GM21786 (cell line): ENCODE measurements around the gene GON7.
"Not testable (repeated sequence)": the region's sequence is repeated elsewhere in the genome, so short reads cannot be mapped to it uniquely, and the experiment has no call there.

ENCODE experiments used
- ATAC-seq: cut with Tn5 transposase; IDR thresholded peaks from one replicate; pipeline ENCODE4 v1.9.1; 2021; ENCODE audit not compliant: unreplicated experiment

The GON7 gene

DNA sequence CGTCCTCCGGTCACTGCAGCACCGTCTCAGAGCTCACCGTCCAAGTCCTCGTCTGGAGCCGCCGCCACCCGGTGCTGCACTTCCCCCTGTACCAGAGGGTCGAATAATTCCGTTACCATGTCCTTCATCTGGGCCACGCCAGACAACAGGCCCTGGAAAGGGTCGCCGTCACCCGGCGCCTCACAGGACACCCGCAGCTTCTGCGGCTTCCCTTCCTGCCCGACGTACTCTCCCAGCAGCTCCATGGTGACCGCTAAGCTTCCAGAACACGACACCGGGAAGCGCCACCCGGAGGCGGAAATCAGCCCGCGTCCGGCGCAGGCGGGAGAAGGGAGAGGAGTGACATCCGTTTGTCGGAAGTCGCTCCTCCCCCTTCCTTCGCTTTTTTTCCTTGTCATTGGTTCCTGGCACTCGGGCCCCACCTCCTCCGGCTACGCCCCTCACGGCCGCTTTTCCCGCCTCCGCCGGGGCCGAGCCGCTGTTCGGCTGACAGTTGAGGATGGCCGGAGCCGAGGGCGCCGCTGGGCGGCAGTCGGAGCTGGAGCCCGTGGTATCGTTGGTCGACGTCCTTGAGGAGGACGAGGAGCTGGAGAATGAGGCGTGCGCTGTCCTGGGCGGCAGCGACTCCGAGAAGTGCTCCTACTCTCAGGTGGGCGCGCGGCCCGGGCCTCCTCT, at the start of gene GON7, which contains the start of gene UBR7:
Gene GON7, minus strand, starts transcription at position 273 of the 675 bp plus-strand sequence. Its CDS starts 28 bp downstream, at position 245.
Gene UBR7, plus strand, starts transcription at position 464 of the 675 bp plus-strand sequence. Its CDS starts 36 bp downstream, at position 500.
- ATAC-seq, result peak; percentile 77

DNA sequence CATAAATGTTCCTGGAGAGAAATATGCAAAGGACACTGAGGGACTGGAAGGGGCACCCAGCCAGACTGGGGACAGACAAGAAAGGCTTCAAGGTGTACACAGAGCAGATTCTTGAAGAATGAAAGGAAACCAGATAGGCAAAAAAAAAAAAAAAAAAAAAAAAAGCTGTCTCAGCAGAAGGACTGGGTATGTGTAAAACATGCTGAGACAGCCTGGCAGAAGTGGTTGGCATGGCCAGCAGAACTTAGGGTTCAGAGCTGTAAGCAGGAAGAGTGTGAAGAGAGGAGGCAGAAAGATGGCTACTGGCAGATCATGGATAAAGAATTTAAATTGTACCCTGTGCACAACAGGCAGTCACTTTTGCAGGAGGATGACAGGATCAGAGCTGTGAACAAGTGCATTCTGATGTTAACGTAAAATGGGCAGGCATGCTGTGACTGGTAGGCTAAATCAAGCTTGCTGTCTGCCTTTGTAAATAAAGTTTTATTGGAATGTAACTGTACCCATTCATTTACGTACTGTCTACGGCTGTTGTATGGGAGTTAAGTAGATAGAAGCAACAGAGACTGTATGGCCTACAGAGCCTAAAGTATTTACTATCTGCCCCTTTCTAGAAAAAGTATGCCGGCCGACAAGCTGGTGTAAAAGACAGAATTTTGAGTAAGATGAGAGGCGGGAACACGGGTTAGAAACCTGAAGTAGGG, 42.4 kb upstream of the GON7 start:
- ATAC-seq, result no peak

DNA sequence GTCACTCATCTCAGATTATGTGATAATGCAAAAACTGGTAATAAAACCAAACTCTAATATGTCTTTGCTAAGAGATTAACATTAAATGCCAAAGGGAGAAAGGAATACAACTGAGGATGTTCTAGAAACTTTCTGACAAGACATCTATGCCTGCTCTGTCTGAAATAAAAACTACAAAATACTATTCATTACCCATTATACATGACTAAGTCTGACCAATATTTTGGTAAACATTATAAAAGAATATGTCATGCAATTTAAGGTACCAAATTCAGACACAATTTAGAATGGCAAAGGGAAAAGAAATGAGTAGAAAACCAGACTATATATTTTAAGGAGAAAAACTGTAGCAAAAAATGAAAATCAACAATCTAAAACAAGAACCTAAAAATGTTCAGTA, 39.7 kb upstream of the GON7 start:
- ATAC-seq, result no peak

DNA sequence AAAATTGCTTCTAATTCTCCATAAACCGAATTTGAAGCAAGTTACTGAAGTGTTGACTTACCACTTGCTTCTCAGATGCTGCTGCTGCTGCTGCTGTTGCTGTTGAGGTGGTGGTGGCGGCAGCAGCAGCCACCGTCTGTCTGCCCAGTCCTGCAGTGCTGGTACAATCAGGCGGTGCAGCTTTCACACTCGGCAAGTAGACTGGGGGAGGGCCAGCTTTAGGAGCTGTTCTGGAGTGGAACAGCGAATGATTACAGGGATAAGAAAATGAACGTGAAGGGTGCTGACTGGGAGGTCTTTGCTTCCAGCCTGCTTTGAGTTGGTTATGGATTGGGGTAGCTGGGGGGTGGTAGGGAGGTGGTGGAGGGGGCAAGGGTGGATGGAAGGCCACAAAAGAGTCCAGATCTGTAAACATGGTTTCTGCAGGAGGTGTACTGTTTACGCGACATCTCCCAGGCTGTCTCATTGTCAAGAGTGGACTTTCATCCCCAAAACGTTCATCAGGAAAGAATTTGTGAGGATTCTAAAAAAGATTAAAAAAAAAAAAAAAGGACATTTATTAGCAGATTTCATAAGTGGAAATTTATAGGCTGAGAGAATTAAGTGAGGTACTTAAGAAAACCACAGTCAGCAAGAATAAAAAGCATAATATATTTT, 39.0 kb upstream of the GON7 start:
- no peak for ATAC-seq

- no peak for ATAC-seq
Observed at GRCh38 chr14:93240678-93241000, 33.8 kb upstream of the GON7 start.

DNA sequence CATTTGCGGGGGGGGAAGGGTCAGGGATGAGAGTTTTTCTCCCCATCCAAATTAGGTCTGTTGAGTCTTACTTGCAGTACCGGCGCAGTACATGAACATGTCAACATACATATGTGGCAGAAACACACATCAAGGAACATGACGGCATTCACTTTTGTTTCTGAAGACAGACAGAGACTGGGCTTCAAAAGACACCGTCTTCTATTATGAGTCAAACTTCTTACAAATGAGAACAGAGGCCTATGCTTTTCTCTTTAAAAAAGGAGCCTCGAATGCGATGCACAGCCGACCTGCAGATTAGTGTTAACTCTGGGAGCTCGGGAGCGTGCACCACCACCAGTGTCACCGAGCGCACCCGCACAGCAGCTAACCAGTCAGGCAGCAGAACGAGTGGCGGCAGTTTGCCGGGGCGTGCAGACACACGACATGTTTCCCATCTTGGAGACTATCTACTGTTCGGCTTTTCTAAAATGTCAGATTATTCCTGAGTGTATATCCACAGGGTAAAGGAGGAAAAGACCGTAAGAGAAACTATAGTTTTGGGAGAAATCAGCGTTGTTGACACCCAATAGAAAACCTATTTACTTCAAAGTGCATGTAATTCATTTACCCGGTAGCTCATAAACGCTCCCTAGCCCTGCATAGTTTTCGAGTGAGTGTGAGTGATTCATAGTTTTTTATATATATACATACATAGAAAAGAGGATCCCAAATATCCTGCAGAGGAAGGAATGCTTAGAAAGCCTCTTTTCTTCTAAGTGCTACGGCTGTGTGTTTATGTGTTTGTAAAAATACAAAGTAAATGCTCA, 33.2 kb upstream of the GON7 start:
- ATAC-seq, result no peak

- ATAC-seq, result no peak
Observed at GRCh38 chr14:93234798-93235197, 27.9 kb upstream of the GON7 start.

- ATAC-seq, result not testable (repeated sequence)
Observed at GRCh38 chr14:93233078-93233477, 26.2 kb upstream of the GON7 start.

GRCh38 chr14:93232159-93232558, 25.3 kb upstream of the GON7 start:
- no peak for ATAC-seq

DNA sequence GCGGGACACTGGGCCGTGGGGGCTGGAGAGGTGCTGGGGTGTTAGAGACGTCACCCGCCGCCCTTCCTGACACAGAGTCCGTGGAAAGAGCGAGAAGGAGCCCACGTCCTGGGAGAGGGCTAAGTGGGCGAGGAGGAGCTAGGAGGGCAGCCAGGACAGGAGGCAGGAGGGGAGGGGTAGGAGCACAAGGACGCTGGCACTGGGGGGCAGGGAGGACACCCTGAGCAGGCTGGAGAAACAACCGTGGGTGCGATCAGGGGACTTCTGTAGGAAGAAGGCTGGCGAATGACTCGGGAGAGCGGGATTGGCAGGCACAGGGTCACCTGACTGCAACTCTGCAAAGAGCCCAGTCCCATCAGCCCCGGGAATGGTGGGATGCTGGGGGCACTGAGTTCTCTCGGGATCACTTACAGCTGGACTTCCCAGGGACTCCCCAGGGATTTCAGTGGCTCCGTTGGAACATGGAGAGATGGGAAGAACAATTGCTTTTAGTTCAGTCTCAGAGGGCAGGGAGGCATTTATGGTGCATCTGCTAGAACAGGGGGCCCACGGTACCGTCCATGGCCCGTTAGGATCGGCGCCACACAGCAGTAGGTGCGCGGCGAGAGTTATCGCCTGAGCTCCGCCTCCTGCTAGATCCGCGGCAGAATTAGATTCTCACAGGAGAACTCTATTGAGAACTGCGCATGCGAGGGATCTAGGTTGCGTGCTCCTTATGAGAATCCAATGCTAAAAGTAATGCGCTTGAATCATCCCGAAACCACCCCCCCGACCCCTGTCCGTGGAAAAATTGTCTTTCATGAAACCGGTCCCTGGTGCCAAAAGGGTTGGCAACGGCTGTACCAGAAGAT, 24.5 kb upstream of the GON7 start:
- ATAC-seq, result no peak

DNA sequence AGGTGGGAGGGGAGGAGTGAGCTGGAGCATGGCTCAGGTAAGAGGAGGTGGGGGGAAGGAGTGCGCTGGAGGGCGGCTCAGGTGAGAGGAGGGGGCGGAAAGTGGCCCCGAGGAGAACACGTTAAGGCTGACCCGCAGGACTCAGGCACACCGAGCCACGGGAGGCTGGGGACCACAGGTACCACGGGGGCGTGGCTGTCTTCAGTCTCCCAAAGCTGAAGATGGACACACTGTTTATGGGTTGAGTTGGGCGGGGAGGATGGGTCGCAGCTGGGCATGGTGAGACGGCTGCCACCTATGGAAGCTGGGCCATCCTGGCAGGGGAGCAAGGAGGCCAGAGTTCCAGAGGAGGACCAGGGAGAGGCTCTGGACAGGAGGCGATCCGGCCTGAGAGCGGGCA, 23.7 kb upstream of the GON7 start:
- no peak for ATAC-seq

DNA sequence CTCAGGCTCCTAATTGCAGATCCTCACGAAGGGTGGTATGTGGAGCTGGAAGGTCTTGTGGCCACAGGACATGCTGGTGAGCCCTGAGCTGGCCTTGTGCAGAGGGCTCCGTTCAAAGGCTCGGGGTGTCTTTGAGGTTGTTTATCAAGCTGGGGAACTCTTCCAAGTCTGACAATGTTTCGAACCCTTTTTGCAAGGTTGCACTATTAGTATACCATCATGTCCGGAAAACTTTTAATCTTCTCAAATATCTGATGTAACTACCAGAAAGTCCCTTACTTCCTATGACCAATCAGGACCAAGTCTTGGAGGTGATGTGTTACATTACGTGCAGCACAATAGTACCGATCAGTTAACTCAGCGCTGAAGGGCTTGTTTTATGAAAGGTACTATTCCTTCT, 21.7 kb upstream of the GON7 start:
- ATAC-seq, result no peak

- no peak for ATAC-seq
Observed at GRCh38 chr14:93223565-93223964, 16.7 kb upstream of the GON7 start.

GRCh38 chr14:93220509-93220908, 13.6 kb upstream of the GON7 start:
- no peak for ATAC-seq

GRCh38 chr14:93219103-93219726, 12.3 kb upstream of the GON7 start:
- peak; percentile 71 for ATAC-seq

- ATAC-seq, result no peak
Observed at GRCh38 chr14:93214598-93214997, 7.7 kb upstream of the GON7 start.

- ATAC-seq, result peak; percentile 71
Observed at GRCh38 chr14:93212432-93212831, 5.6 kb upstream of the GON7 start.

- ATAC-seq, result peak; percentile 43
Observed at GRCh38 chr14:93207468-93208308, 823 bp upstream of the GON7 start.

- no peak for ATAC-seq
Observed at GRCh38 chr14:93201155-93201704, 5.6 kb downstream of the GON7 start.
